Measurements from ENCODE around the gene PTAR1.
A peak's percentile ranks its signal among the peaks of the same experiment; 100 is the strongest.

The PTAR1 gene

GRCh38 chr9:69675563-69675962 lies 84.2 kb downstream of the PTAR1 start:
- FAIRE-seq: no peak
- no peak for DNase-seq (ENCODE audit: insufficient read length, low spot score)

GRCh38 chr9:69674716-69675438 lies 84.9 kb downstream of the PTAR1 start:
- DNase-seq (ENCODE audit: insufficient read length, low spot score) (no peak), FAIRE-seq (no peak)

- DNase-seq (ENCODE audit: insufficient read length, low spot score): no peak
- FAIRE-seq: no peak
Measured at GRCh38 chr9:69674112-69674685, 85.6 kb downstream of the PTAR1 start.

- DNase-seq (ENCODE audit: insufficient read length, low spot score) (no peak), FAIRE-seq (no peak)
Measured at GRCh38 chr9:69673311-69673640, 86.5 kb downstream of the PTAR1 start.

- DNase-seq (ENCODE audit: insufficient read length, low spot score) (peak; percentile 79), FAIRE-seq (peak; percentile 85)
Measured at GRCh38 chr9:69672596-69673310, 87.1 kb downstream of the PTAR1 start.

GRCh38 chr9:69671879-69672595 lies 87.8 kb downstream of the PTAR1 start, which contains the start of gene APBA1:
Gene APBA1, minus strand, starts transcription at chr9:69672371.
- FAIRE-seq (no peak), DNase-seq (ENCODE audit: insufficient read length, low spot score) (peak; percentile 14)

- FAIRE-seq (no peak), DNase-seq (ENCODE audit: insufficient read length, low spot score) (no peak)
Measured at GRCh38 chr9:69671311-69671878, 88.4 kb downstream of the PTAR1 start.

GRCh38 chr9:69667306-69667705 lies 92.5 kb downstream of the PTAR1 start:
- FAIRE-seq (no peak), DNase-seq (ENCODE audit: insufficient read length, low spot score) (no peak)

- DNase-seq (ENCODE audit: insufficient read length, low spot score) (no peak), FAIRE-seq (no peak)
Measured at GRCh38 chr9:69660304-69660703, 99.5 kb downstream of the PTAR1 start.
